ENCODE results near the gene ZNF593. TPM values are rescaled to one million over a fixed set of nuclear protein-coding genes. Genes with fewer than 3 reads are reported as not detected.

ZNF593 gene
- total and polyA plus RNA-seq, 2 donors = 6.8 to 60.4 TPM

DNA sequence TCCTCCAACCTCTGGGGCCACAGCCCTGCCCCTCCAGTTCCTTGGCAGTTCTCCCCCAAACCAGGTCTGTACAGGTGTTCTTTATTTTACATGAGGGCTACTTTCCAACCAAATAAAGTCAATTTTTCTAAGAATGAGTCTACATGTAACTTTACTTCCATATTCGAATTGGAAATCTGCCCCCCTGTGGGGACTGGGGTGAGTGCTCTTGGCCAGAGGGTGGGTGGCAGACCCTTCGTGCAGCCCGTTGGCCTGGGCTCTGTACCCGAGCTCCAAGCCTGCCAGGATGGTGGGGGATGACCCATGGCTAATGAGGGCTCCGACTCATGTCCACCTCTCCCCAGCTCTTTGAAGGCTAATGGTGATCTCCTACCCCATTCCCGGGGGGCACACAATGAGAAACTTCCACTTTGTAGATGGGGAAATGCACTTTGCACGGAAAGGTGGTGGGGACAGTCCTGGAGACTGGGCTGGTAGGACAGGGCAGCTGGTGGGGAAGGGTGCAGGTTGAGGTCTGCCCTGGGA lies 20.1 kb downstream of the ZNF593 start:
- DNase-seq (ENCODE audit: extremely low spot score) = no peak
- H3K36me3 ChIP-seq (ENCODE audit: insufficient read depth) = no peaks in the 10 kb centered on the region
- 85% methylated on average over 7 of the region's 7 CpGs for WGBS
- no peaks in the 10 kb centered on the region for H3K4me1 ChIP-seq (ENCODE audit: insufficient read depth)
- no peak overlapping the region for H3K4me3 ChIP-seq (ENCODE audit: low read depth, low read length)
- no peak overlapping the region for H3K27ac ChIP-seq (ENCODE audit: low read depth)

DNA sequence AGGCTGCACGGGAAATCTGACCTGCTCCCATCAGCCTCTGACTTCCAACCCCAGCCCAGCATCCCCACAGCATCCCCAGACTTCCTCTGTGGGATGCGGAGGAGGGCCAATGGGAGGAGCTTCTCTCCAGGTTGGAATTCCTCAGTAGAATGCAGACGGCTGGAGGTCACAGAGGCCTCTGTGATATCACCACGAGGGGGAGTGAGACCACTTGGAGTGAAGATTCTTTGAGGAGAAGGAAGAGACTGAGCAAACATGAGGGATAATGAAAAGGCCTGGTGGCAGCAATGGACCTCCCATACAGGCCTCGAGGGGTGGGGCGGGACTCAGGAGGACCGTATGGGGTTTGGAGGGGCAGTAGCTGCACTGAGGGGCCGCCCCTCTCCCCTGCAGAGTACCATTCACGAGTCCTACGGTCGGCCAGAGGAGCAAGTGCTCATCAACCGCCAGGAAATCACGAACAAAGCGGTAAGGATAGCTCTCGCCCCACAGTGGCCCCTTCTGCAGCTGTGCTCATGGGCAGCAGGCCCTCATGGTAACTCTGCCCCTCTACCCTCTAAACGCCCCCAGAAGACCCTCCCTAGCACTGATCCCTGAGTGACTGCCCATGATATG lies 20.8 kb downstream of the ZNF593 start, which contains the start of gene CATSPER4:
TSS of gene CATSPER4 (plus strand) at position 230 of the 615 bp plus-strand sequence. CDS start at position 256, 26 bp downstream.
- no peak within 1 kb of the TSS for H3K4me3 ChIP-seq (ENCODE audit: low read depth, low read length)
- WGBS = 41% methylated on average over 16 of the region's 16 CpGs
- H3K36me3 ChIP-seq (ENCODE audit: insufficient read depth) = no peaks in the 10 kb centered on the region
- H3K27ac ChIP-seq (ENCODE audit: low read depth) = no peak within 1 kb of the TSS
- no peaks in the 10 kb centered on the region for H3K4me1 ChIP-seq (ENCODE audit: insufficient read depth)
- DNase-seq (ENCODE audit: extremely low spot score) = no peak

DNA sequence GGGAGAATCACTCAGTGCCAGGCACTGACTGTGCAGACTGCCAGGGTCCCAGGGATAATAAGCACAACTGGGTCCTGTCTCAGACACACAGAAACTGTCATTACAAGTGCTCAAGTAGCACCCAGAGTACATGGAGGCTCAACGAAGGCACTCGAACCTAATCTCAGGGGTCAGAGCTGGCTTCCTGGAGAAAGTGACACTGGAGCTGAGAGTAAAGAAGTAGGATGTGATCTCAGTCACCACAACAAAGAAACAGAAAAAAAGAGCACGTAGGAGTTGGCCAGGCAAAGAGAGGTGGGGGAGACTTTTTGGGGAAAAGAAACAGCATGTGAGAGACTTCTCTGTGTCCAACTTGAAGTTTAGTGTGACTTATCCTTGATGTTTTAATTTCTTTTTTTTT lies 22.0 kb downstream of the ZNF593 start:
- Histone ChIP-seq H3K27ac (ENCODE audit: low read depth) (no peak overlapping the region), H3K4me3 (ENCODE audit: low read depth, low read length) (no peak overlapping the region), H3K36me3 (ENCODE audit: insufficient read depth) (no peaks in the 10 kb centered on the region), H3K4me1 (ENCODE audit: insufficient read depth) (no peaks in the 10 kb centered on the region)
- 35% methylated on average over 3 of the region's 3 CpGs for WGBS
- no peak for DNase-seq (ENCODE audit: extremely low spot score)

DNA sequence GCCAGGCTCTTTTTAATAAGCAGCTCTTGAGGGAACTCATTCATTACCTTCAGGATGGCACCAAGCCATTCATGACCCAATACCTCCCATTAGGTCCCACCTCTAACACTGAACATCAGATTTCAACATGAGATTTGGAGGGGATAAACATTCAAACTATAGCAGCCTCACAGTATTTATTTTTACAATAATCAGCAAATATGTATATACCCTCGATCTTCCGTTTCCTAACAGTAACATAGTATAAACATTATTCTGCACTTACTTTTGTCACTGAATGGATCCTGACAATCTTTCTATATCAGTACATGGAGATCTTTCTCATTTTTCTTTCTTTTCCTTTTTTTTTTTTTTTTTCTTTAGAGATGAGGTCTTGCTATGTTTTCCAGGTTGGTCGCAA lies 26.1 kb downstream of the ZNF593 start:
- no peaks in the 10 kb centered on the region for H3K36me3 ChIP-seq (ENCODE audit: insufficient read depth)
- 68% methylated on average over 3 of the region's 3 CpGs for WGBS
- no peak overlapping the region for H3K27ac ChIP-seq (ENCODE audit: low read depth)
- no peak for DNase-seq (ENCODE audit: extremely low spot score)
- H3K4me3 ChIP-seq (ENCODE audit: low read depth, low read length) = no peak overlapping the region
- no peaks in the 10 kb centered on the region for H3K4me1 ChIP-seq (ENCODE audit: insufficient read depth)

DNA sequence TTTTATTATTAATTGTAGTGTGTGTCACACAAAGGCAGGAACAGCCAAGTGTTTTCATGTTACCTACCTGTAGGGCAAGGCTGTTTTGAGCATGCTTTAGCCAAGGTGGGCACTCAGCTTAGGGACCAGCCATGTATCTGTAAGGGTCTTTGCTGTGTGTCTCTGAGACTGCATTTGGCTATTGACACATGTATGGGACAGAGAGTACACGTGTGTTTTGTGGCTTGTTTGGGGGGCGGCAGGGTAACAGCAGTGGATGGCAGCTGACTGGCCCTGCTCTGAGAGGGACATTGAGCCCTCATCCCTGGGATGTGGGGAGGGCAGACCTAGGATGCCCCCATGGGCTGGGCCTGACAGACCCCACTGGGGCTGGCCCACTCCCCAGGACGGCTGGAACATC lies 27.6 kb downstream of the ZNF593 start:
- no peak for DNase-seq (ENCODE audit: extremely low spot score)
- Histone ChIP-seq H3K36me3 (ENCODE audit: insufficient read depth) (no peaks in the 10 kb centered on the region), H3K27ac (ENCODE audit: low read depth) (no peak overlapping the region), H3K4me3 (ENCODE audit: low read depth, low read length) (no peak overlapping the region), H3K4me1 (ENCODE audit: insufficient read depth) (no peaks in the 10 kb centered on the region)
- WGBS = 84% methylated on average over 3 of the region's 3 CpGs

DNA sequence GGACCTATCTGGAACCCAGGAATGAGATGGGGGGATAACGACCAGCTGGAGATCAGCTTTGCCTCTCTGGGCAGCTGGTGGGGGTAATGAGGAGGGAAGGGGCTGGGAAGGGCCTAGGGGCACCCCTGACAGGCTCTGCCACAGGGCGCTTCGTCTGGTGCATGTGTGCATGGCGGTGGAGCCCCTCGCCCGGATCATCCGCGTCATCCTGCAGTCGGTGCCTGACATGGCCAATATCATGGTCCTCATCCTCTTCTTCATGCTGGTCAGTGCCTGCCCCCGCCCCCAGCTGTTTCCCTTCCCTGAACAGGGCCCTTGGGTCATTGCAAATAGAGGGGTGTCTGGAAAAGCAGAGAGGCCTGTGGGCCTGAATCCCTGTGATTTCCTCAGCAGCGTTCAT lies 28.1 kb downstream of the ZNF593 start:
- DNase-seq (ENCODE audit: extremely low spot score) = no peak
- no peaks in the 10 kb centered on the region for H3K36me3 ChIP-seq (ENCODE audit: insufficient read depth)
- H3K4me3 ChIP-seq (ENCODE audit: low read depth, low read length) = no peak overlapping the region
- WGBS = 85% methylated on average over 11 of the region's 11 CpGs
- no peaks in the 10 kb centered on the region for H3K4me1 ChIP-seq (ENCODE audit: insufficient read depth)
- H3K27ac ChIP-seq (ENCODE audit: low read depth) = no peak overlapping the region

DNA sequence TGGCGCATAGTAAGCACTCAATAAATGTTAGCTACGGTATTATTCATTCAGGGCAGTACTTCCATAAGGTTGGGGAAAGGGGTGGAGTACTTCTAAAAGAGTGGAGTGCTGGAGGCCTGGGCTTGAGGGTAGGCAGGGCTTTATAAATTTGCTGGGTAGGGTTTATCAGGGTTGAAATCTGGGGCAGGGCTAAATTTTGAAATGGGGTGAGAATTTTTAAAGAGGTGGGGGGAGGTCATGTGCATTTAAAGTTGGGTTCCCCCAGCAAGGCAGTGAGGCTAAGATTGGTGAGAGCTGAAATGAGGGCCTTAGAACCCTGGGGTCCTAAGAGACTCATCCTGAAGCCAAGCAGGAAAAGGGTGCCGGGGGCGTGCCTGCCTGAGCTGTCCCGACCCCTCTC lies 30.7 kb downstream of the ZNF593 start:
- Histone ChIP-seq H3K4me1 (ENCODE audit: insufficient read depth) (no peaks in the 10 kb centered on the region), H3K27ac (ENCODE audit: low read depth) (no peak overlapping the region), H3K4me3 (ENCODE audit: low read depth, low read length) (no peak overlapping the region), H3K36me3 (ENCODE audit: insufficient read depth) (no peaks in the 10 kb centered on the region)
- DNase-seq (ENCODE audit: extremely low spot score) = no peak
- 79% methylated on average over 5 of the region's 5 CpGs for WGBS

DNA sequence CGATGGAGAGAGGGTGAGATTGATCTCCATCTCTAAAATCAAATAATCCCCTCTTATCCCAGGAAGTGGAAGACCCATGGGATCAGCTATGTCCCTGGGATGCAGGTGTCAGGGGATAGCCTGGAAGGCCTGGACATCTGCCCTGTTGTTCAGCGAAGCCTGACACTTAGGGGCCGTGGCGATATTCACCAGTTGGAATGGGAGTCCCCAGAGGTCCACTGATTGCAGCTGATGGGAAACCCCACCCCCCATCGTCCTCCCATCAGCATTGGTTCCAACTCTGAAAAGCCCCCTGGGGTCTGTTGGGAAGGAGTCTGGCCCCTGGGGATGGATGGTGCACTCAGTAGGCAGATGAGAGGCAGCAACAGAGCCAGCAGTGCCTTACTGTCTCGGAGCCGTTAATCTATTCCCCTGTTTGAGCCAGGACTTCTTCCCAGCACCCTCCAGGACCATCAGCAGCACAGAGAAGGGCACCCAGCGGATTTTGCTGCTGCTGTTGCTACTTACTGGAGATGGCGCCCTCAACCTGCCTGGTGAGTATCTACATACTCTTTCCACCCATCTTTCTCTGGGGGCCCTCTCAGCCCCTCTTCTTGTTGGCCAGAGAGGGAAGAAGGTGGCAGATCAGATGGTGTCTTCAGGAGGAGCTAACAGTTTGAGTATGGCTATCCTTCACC lies 34.1 kb downstream of the ZNF593 start:
- Histone ChIP-seq H3K4me3 (ENCODE audit: low read depth, low read length) (no peak overlapping the region), H3K4me1 (ENCODE audit: insufficient read depth) (no peaks in the 10 kb centered on the region), H3K36me3 (ENCODE audit: insufficient read depth) (no peaks in the 10 kb centered on the region), H3K27ac (ENCODE audit: low read depth) (no peak overlapping the region)
- DNase-seq (ENCODE audit: extremely low spot score) = no peak
- 66% methylated on average over 9 of the region's 9 CpGs for WGBS

DNA sequence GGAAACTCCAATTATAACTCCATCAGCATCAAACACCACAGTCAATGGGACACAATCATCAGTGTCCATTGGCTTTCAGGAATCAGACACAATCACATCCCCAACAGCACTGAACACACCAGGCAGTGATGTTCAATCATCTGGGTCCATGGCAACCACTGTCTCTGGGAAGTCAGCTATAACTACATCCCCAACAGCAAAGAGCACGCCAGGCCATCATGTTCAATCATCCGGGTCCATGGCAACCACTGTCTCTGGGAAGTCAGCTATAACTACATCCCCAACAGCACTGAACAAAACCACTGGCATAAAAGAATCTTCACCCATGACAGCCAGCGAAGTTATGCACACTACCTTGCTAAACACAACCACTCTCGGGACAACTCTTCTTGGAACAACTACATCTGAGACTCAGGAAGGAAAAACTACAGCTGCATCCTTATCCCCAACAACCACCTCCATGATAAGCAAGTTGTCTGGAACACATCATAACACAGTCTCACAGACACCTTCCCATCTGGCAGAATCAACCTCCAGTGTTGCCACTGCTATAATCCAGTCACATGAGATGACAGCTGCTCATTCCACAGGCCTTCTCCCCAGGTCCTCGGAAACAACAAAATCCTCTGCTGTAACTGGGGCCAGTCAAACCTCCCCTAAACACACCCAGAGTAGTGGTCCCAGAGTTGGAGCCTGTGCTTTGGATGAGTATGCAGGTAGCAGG lies 40.6 kb downstream of the ZNF593 start:
- Histone ChIP-seq H3K36me3 (ENCODE audit: insufficient read depth) (no peaks in the 10 kb centered on the region), H3K4me3 (ENCODE audit: low read depth, low read length) (no peak overlapping the region), H3K4me1 (ENCODE audit: insufficient read depth) (no peaks in the 10 kb centered on the region), H3K27ac (ENCODE audit: low read depth) (no peak overlapping the region)
- WGBS = 61% methylated on average over 5 of the region's 5 CpGs
- no peak for DNase-seq (ENCODE audit: extremely low spot score)

DNA sequence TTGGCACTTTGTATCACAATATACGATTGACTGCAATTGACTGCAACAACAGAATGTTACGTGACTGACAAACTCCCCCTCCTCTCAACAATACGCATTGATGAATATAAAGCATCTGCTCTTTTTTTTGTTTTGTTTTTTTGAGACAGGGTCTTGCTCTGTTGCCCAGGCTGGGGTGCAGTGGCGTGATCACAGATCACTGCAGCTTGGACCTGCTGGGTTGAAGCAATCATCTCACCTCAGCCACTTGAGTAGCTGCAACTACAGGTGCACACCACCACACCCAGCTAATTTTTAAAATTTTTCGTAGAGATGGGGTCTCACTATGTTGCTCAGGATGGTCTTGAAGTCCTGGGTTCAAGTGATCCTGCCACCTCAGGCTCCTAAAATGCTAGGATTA lies 43.0 kb downstream of the ZNF593 start:
- no peaks in the 10 kb centered on the region for H3K4me1 ChIP-seq (ENCODE audit: insufficient read depth)
- no peak overlapping the region for H3K27ac ChIP-seq (ENCODE audit: low read depth)
- DNase-seq (ENCODE audit: extremely low spot score) = no peak
- no peaks in the 10 kb centered on the region for H3K36me3 ChIP-seq (ENCODE audit: insufficient read depth)
- no peak overlapping the region for H3K4me3 ChIP-seq (ENCODE audit: low read depth, low read length)
- WGBS = 88% methylated on average over 5 of the region's 5 CpGs

DNA sequence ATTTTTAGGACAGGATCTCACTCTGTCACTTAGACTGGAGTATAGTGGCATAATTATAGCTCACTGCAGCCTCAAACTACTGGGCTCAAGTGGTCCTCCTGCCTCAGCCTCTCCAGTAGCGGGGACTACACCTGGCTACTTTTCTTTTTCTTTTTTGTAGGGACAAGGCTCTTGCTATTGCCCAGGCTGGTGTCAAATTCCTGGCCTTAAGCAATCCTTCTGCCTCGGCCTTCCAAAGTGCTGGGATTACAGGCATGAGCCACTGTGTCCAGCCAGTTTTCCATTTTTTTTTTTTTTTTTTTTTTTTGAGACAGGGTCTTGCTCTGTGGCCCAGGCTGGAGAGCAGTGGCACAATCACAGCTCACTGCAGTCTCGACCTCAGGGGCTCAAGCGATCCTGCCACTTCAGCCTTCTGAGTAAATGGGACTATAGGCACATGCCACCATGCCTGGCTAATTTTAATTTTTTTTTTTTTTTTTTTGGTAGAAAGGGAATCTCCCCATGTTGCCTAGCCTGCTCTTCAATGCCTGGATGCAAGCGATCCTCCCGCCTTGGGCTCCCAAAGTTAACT lies 43.7 kb downstream of the ZNF593 start:
- Histone ChIP-seq H3K27ac (ENCODE audit: low read depth) (no peak overlapping the region), H3K4me3 (ENCODE audit: low read depth, low read length) (no peak overlapping the region), H3K4me1 (ENCODE audit: insufficient read depth) (no peaks in the 10 kb centered on the region), H3K36me3 (ENCODE audit: insufficient read depth) (no peaks in the 10 kb centered on the region)
- DNase-seq (ENCODE audit: extremely low spot score) = no peak
- 79% methylated on average over 6 of the region's 6 CpGs for WGBS

DNA sequence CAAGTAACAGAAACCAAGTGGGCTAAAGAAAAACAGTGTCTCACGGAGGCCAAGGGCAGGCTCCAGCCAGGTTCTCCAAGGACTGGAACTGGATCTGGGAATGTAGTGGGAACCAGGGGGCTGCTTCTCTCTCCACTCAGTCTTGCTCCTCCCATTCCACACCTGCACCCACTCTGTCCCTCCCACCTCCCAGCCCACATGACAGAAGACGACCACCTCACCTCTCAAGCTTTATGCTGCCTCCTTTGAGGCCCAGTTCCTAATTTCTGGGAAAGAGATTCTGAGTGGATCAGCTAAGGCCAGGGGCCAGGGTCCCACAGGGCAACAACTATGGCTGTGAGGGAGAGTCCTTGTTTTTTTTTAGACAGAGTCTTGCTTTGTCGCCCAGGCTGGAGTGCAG lies 45.5 kb downstream of the ZNF593 start:
- H3K4me3 ChIP-seq (ENCODE audit: low read depth, low read length) = no peak overlapping the region
- no peak for DNase-seq (ENCODE audit: extremely low spot score)
- 41% methylated on average over 3 of the region's 3 CpGs for WGBS
- H3K4me1 ChIP-seq (ENCODE audit: insufficient read depth) = no peaks in the 10 kb centered on the region
- no peak overlapping the region for H3K27ac ChIP-seq (ENCODE audit: low read depth)
- H3K36me3 ChIP-seq (ENCODE audit: insufficient read depth) = no peaks in the 10 kb centered on the region

DNA sequence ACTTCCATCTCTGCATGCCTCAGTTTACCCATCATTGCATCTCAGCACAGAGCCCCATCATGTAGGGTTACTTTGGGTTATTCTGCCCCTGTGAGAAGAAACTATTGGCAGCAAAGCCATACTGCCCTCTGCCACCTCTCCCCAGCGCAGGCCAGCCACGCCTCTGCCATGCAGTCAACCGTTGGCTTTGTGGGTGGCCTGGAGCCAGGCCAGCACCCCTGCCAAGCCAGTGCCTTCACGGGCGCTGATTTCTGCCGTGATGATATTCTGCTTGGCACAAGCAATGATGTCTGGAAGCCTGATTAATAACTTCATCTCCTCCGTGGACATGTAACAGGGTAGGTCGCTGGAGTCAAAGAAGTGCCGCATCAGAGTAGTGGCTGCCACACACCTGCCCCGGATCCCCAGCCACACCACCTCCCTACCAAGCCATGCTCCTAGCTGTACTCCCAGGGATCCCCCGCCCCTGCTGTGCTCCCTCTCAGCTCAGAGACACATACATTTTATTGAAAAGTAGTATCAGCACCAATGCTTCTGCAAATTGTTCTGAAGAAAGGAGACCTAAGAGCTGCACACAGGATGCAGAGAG lies 49.3 kb downstream of the ZNF593 start:
- Histone ChIP-seq H3K4me3 (ENCODE audit: low read depth, low read length) (no peak overlapping the region), H3K4me1 (ENCODE audit: insufficient read depth) (no peaks in the 10 kb centered on the region), H3K27ac (ENCODE audit: low read depth) (no peak overlapping the region), H3K36me3 (ENCODE audit: insufficient read depth) (no peaks in the 10 kb centered on the region)
- WGBS = 63% methylated on average over 11 of the region's 11 CpGs
- DNase-seq (ENCODE audit: extremely low spot score) = no peak

Data from urinary bladder (tissue), 4 donors.